Heart right ventricle (tissue), 16 donors: ENCODE measurements around the gene PSME2. TPM values are rescaled to one million over a fixed set of nuclear protein-coding genes. Genes with fewer than 3 reads are reported as not detected.

Experiments
- ATAC-seq, 8 donors: fragments of 200-7000 bp; cut with Tn5 transposase; one replicate each; pipeline ENCODE4 v1.9.1; 2020; ENCODE audit warnings: mild to moderate bottlenecking in 8 of 8, moderate library complexity in 8 of 8, moderate number of reproducible peaks in 1 of 8
- DNase-seq, 2 donors: peaks; one replicate each; pipeline ENCODE4 v3.0.0-alpha.2; 2020
- H3K27ac ChIP-seq, 10 donors: fragments of 200-600 bp; sonication (generic) in 2 of 10; one replicate each; pipeline versions ENCODE4 v1.5.0 to v1.8.0; 2020 to 2022; ENCODE audit warnings: mild to moderate bottlenecking in 3 of 10
- H3K27me3 ChIP-seq, 7 donors: fragments of 200-600 bp; one replicate each; pipeline ENCODE4 v1.8.0; 2021 to 2022; ENCODE audit warnings: mild to moderate bottlenecking in 2 of 7
- H3K36me3 ChIP-seq, 9 donors: fragments of 200-600 bp; sonication (generic) in 1 of 9; one replicate each; pipeline versions ENCODE4 v1.5.0 to v1.8.0; 2020 to 2022; ENCODE audit warnings: mild to moderate bottlenecking in 2 of 9
- H3K4me1 ChIP-seq, 9 donors: fragments of 200-600 bp; sonication (generic) in 1 of 9; one replicate each; pipeline versions ENCODE4 v1.5.0 to v1.8.0; 2020 to 2022; ENCODE audit warnings: mild to moderate bottlenecking in 4 of 9
- H3K4me3 ChIP-seq, 10 donors: fragments of 200-600 bp; sonication (generic) in 2 of 10; one replicate each; pipeline versions ENCODE4 v1.5.0 to v1.8.0; 2020 to 2022; ENCODE audit warnings: mild to moderate bottlenecking in 7 of 10, moderate library complexity in 2 of 10
- H3K9me3 ChIP-seq, 11 donors: fragments of 200-600 bp in 10 of 11; sonication (generic) in 2 of 11; one replicate each; pipeline versions ENCODE4 v1.5.0 to v1.8.0; 2013 to 2022; ENCODE audit warnings: mild to moderate bottlenecking in 2 of 11, control low read depth in 1 of 11, moderate library complexity in 1 of 11
- CTCF ChIP-seq, 9 donors: fragments of 200-600 bp; sonication (generic) in 2 of 9; IDR thresholded peaks; one replicate each; pipeline versions ENCODE4 v1.5.0 to v1.8.0; 2021 to 2022; ENCODE audit warnings: antibody characterized with exemption in 9 of 9, mild to moderate bottlenecking in 5 of 9, moderate library complexity in 1 of 9
- WGBS, 2 donors: extraction: QIAGEN DNeasy Blood & Tissue Kit; methylation state at CpG; one replicate each; pipeline ENCODE4 v1.1.7; 2013; ENCODE audit warnings: inconsistent platforms in 1 of 2; 5-methylcytosine and 5-hydroxymethylcytosine counted together
- intact Hi-C, 10 donors: fragments of 100-400 bp; cut with DNase I; formaldehyde crosslinking; loops; one replicate each; pipeline versions ENCODE4 v1.11.1 to v1.14.2; 2022
- polyA plus RNA-seq, 2 donors: library from polyadenylated mRNA; stranded (reverse); fragments of 200-250 nt; gene quantifications; one replicate each; pipeline ENCODE4 v1.2.3, GENCODE V29; 2013
- total RNA-seq, 10 donors: library from RNA; stranded (reverse); fragmentation: NEBNext Ultra II Directional in 3 of 10; extraction: Animal tissue kit (Norgen Biotek cat#: 25700) in 3 of 10; gene quantifications; one replicate each; pipeline versions ENCODE4 v1.2.1 to v1.2.4, GENCODE V29; 2021 to 2023
- donor health status: Arrhythmogenic right ventricular cardiomyopathy.
- donor health status: ischemic (EF 13 %, LVEDD 7.1; RV severe dilation, severe dysfunction).
- donor health status: healthy with polysubstance abuse.
- donor health status: DM: no; HTN: yes; CAD: no.
- donor health status: DM: no; HTN: no; CAD: no.
- donor health status: ischemic (EF 25% LVEDD 6.9; RV normal size, moderate dysfunction).
- donor health status: ischemic (EF 25% LVEDD 5.7; RV mildly dilated, moderate dysfunction).
- donor health status: healthy.
- donor health status: DM: yes; HTN: yes; CAD: no.
- donor health status: Ischemic cardiomyopathy.
- donor health status: ischemic (EF 35%, LVEDD 5.7; RV mildly dilated, moderate dysfunction).
- donor health status: nonischemic (EF 11% LVEDD 7.7; RV severe dilation, severe dysfunction).
- donor health status: DM: yes; HTN: yes; CAD: no.
- donor health status: PGD.
- donor health status: ischemic (EF 29% LVEDD 5.4; RV normal size, mild dysfunction).
- donor health status: nonischemic (EF 23%, LVEDD 6.1; RV moderate dilation, normal function).

Gene PSME2
- total and polyA plus RNA-seq, 12 donors: 62.6 to 347 (median 85.5) TPM

- intact Hi-C loops: loop anchor here in 3 of 10 donors (5.0 kb wide), 2 partner anchors 37 to 52 kb away; partner anchors contain the start of genes PSME2 (in 2 of the 3), RNF31 (in 2 of the 3) and IRF9 (in 1 of the 3)
- TF ChIP-seq CTCF (IDR thresholded peaks at IDR 0.05): no peak
- Histone ChIP-seq H3K4me3 (no peak overlapping the region), H3K36me3 (no peaks in the 10 kb centered on the region), H3K27ac (peak overlapping the region in 1 of 10 donors; percentile 24), H3K9me3 (no peaks in the 10 kb centered on the region), H3K27me3 (no peaks in the 10 kb centered on the region), H3K4me1 (peaks cover under 1 to 27% (median 9%) of the 10 kb centered on the region in 9 donors)
- ATAC-seq: no peak
- DNase-seq: no peak
- WGBS, 2 donors: 54 to 65% methylated on average over 1 of the region's 1 CpG
Observed at GRCh38 chr14:24110523-24110922, 35.9 kb downstream of the PSME2 start.

- H3K27me3 ChIP-seq: no peaks in the 10 kb centered on the region
- no peak overlapping the region for H3K27ac ChIP-seq
- no peak for ATAC-seq
- no peak for TF ChIP-seq CTCF (IDR thresholded peaks at IDR 0.05)
- no peaks in the 10 kb centered on the region for H3K36me3 ChIP-seq
- H3K9me3 ChIP-seq: no peaks in the 10 kb centered on the region
- intact Hi-C loops: loop anchor here in 3 of 10 donors (5.0 kb wide), 2 partner anchors 37 to 52 kb away; partner anchors contain the start of genes PSME2 (in 2 of the 3), RNF31 (in 2 of the 3) and IRF9 (in 1 of the 3)
- H3K4me1 ChIP-seq: peaks cover 0 to 27% (median 7%) of the 10 kb centered on the region in 9 donors
- no peak for DNase-seq
- no peak overlapping the region for H3K4me3 ChIP-seq
- WGBS, 2 donors: 87 to 89% methylated on average over 9 of the region's 9 CpGs
Observed at GRCh38 chr14:24110060-24110459, 36.4 kb downstream of the PSME2 start.

- ATAC-seq: peak in 2 of 8 donors; percentile 7 to 25
Observed at GRCh38 chr14:24108336-24108874, 38.0 kb downstream of the PSME2 start.

More at GRCh38 chr14:24108336-24108874, 38.0 kb downstream of the PSME2 start:
- TF ChIP-seq CTCF (IDR thresholded peaks at IDR 0.05): no peak
- no peaks in the 10 kb centered on the region for H3K27me3 ChIP-seq
- intact Hi-C loops: loop anchor here in 5 of 10 donors (1.0 to 10.0 kb wide), 5 partner anchors 50 to 124 kb away; partner anchors contain the start of gene DHRS4L2 (in 1 of the 5)
- DNase-seq: no peak
- no peak overlapping the region for H3K4me3 ChIP-seq
- H3K27ac ChIP-seq: peak overlapping the region in 5 of 10 donors; percentile 6 to 77 (median 12)
- H3K4me1 ChIP-seq: peaks cover 0 to 24% (median 7%) of the 10 kb centered on the region in 9 donors
- peaks cover 0 to 9% (median 0%) of the 10 kb centered on the region in 9 donors for H3K36me3 ChIP-seq
- 46 to 48% methylated on average over 5 of the region's 5 CpGs for WGBS, 2 donors
- no peaks in the 10 kb centered on the region for H3K9me3 ChIP-seq
